Left renal pelvis (tissue), 4 donors: ENCODE data around the gene RNF112. TPM values are rescaled to one million over a fixed set of nuclear protein-coding genes. Genes with fewer than 3 reads are reported as not detected.
A peak's percentile ranks its signal among the peaks of the same experiment; 100 is the strongest.
"Not testable (repeated sequence)": the region's sequence is repeated elsewhere in the genome, so short reads cannot be mapped to it uniquely, and the experiment has no call there.

ENCODE experiments used
- DNase-seq, 4 donors: peaks; one replicate each; pipeline ENCODE4 v3.0.0-alpha.2; 2013; ENCODE audit warnings: low read depth in 4 of 4, low spot score in 3 of 4
- polyA plus RNA-seq, 4 donors: library from polyadenylated mRNA; unstranded; fragments of 120-200 nt; gene quantifications; one replicate each; pipeline ENCODE4 v1.2.1, GENCODE V29; 2013; ENCODE audit not compliant: insufficient read length in 4 of 4

RNF112 gene
- polyA plus RNA-seq, 4 donors, result 0.68 to 1.4 (median 0.76) TPM

GRCh38 chr17:19445105-19445504 lies 34.1 kb downstream of the RNF112 start:
- DNase-seq, result no peak

GRCh38 chr17:19446577-19446976 lies 35.5 kb downstream of the RNF112 start:
- DNase-seq, result not testable (repeated sequence)

GRCh38 chr17:19447085-19447583 lies 36.1 kb downstream of the RNF112 start:
- peak in 2 of 4 donors; percentile 59 to 66 for DNase-seq

- peak; percentile 80 to 87 (median 85) for DNase-seq
These were observed 37.6 kb downstream of the RNF112 start for GRCh38 chr17:19448341-19449268.

GRCh38 chr17:19449656-19450055 lies 38.6 kb downstream of the RNF112 start:
- no peak for DNase-seq

GRCh38 chr17:19453296-19453695 lies 42.3 kb downstream of the RNF112 start:
- no peak for DNase-seq

- DNase-seq, result no peak
These were observed 43.0 kb downstream of the RNF112 start for GRCh38 chr17:19454074-19454473.

- DNase-seq, result no peak
These were observed 45.2 kb downstream of the RNF112 start for GRCh38 chr17:19456016-19456927.

- no peak for DNase-seq
These were observed 46.0 kb downstream of the RNF112 start for GRCh38 chr17:19457046-19457445.

- no peak for DNase-seq
These were observed 46.8 kb downstream of the RNF112 start for GRCh38 chr17:19457830-19458271.

GRCh38 chr17:19458481-19458880 lies 47.4 kb downstream of the RNF112 start:
- not testable (repeated sequence) for DNase-seq

- not testable (repeated sequence) for DNase-seq
These were observed 48.1 kb downstream of the RNF112 start for GRCh38 chr17:19459018-19459655.

GRCh38 chr17:19460700-19461099 lies 49.7 kb downstream of the RNF112 start:
- no peak for DNase-seq

- DNase-seq, result no peak
These were observed 50.1 kb downstream of the RNF112 start for GRCh38 chr17:19461116-19461515.

GRCh38 chr17:19461681-19462080 lies 50.6 kb downstream of the RNF112 start:
- no peak for DNase-seq

GRCh38 chr17:19462456-19463035 lies 51.5 kb downstream of the RNF112 start:
- DNase-seq, result not testable (repeated sequence)

GRCh38 chr17:19464031-19465026 lies 53.3 kb downstream of the RNF112 start:
- DNase-seq, result no peak
